GM10248 (cell line): Measurements from ENCODE around the gene RNF38.
A peak's percentile ranks its signal among the peaks of the same experiment; 100 is the strongest.
"Not testable (repeated sequence)": the region's sequence is repeated elsewhere in the genome, so short reads cannot be mapped to it uniquely, and the experiment has no call there.

ENCODE experiments used
- CTCF ChIA-PET: fragments of 300-600 bp; sonication (Branson Sonifier 250); formaldehyde crosslinking; extraction: SDS; loops from one replicate; lab custom pipeline; 2021; ENCODE audit warnings: antibody characterized with exemption; lab: Yijun Ruan, JAX
- POLR2A ChIA-PET: fragments of 350-650 bp; sonication (Branson Sonifier 250); formaldehyde crosslinking; extraction: SDS; loops from one replicate; lab custom pipeline; 2020; ENCODE audit warnings: antibody characterized with exemption; lab: Yijun Ruan, JAX
- DNase-seq: peaks from one replicate; pipeline ENCODE4 v3.0.0; 2012; ENCODE audit errors: extremely low spot score
- CTCF ChIP-seq: IDR thresholded peaks from 2 replicates; pipeline ENCODE4 v1.5.1; 2012; ENCODE audit warnings: mild to moderate bottlenecking, low read depth; ENCODE audit errors: extremely low read depth, missing control alignments, control extremely low read depth

The RNF38 gene

GRCh38 chr9:36328798-36329411 is 71.2 kb downstream of the RNF38 start:
- DNase-seq = peak; percentile 69
- TF ChIP-seq CTCF = peak; percentile 63
- ChIA-PET POLR2A (no interaction called here), CTCF (interaction anchor here (0.9 to 8.6 kb wide), 36 partner anchors 9 to 461 kb away, joined by 3 to 78 read pairs (median 4); partner anchors contain the start of genes CCIN, CLTA and GNE)

- ChIA-PET POLR2A (no interaction called here), CTCF (interaction anchor here (0.7 to 8.6 kb wide), 3 partner anchors 13 to 317 kb away, joined by 3 to 57 read pairs (median 55); no protein-coding TSS in a partner anchor)
- TF ChIP-seq CTCF = no peak
- no peak for DNase-seq
Measured at GRCh38 chr9:36325081-36325828, 74.8 kb downstream of the RNF38 start.

- no peak for DNase-seq
- TF ChIP-seq CTCF = no peak
- ChIA-PET POLR2A (interaction anchor here (0.6 kb wide), 1 partner anchor 67 kb away, joined by 7 read pairs; no protein-coding TSS in a partner anchor), CTCF (interaction anchor here (0.8 to 8.6 kb wide), 2 partner anchors 75 to 231 kb away, joined by 3 to 57 read pairs; no protein-coding TSS in a partner anchor)
Measured at GRCh38 chr9:36323926-36324325, 76.1 kb downstream of the RNF38 start.

GRCh38 chr9:36322462-36322861 is 77.6 kb downstream of the RNF38 start:
- ChIA-PET POLR2A (no interaction called here), CTCF (interaction anchor here (1.6 kb wide), 1 partner anchor 14 kb away, joined by 4 read pairs; no protein-coding TSS in a partner anchor)
- no peak for TF ChIP-seq CTCF
- no peak for DNase-seq

- CTCF ChIA-PET = interaction anchor here (1.6 to 8.0 kb wide), 2 partner anchors 8 to 14 kb away, joined by 4 to 78 read pairs; no protein-coding TSS in a partner anchor
Measured at GRCh38 chr9:36321903-36322302, 78.2 kb downstream of the RNF38 start.

GRCh38 chr9:36320466-36320865 is 79.6 kb downstream of the RNF38 start:
- ChIA-PET CTCF (interaction anchor here (1.3 to 8.0 kb wide), 4 partner anchors 9 to 56 kb away, joined by 3 to 78 read pairs (median 4); no protein-coding TSS in a partner anchor), POLR2A (no interaction called here)
- DNase-seq = no peak
- no peak for TF ChIP-seq CTCF

More at GRCh38 chr9:36321903-36322302, 78.2 kb downstream of the RNF38 start:
- POLR2A ChIA-PET, DNase-seq: not testable (repeated sequence)
